CD14-positive monocyte (primary cell): ENCODE results near the gene MRPL46. TPM values are rescaled to one million over a fixed set of nuclear protein-coding genes. Genes with fewer than 3 reads are reported as not detected.

Experiments used
- DNase-seq, 3 donors: peaks; one replicate each; pipeline ENCODE4 v3.0.0-alpha.2; 2011 to 2022
- H2AFZ ChIP-seq: 2 replicates; pipeline ENCODE4 v1.6.0; 2012; ENCODE audit warnings: mild to moderate bottlenecking, low read depth, low read length, inconsistent platforms; ENCODE audit not compliant: insufficient read depth, poor library complexity, severe bottlenecking
- H3K27ac ChIP-seq, 2 donors: 1 replicate in 1 of 2; 2 replicates in 1 of 2; pipeline ENCODE4 v1.5.1; 2012 to 2013; ENCODE audit warnings: low read length in 2 of 2, control low read depth in 1 of 2, inconsistent platforms in 1 of 2, low read depth in 1 of 2, mild to moderate bottlenecking in 1 of 2
- H3K27me3 ChIP-seq, 2 donors: one replicate each; pipeline versions ENCODE4 v1.6.0 to v1.6.1; 2011 to 2013; ENCODE audit warnings: low read length in 2 of 2; ENCODE audit not compliant: control insufficient read depth in 2 of 2, insufficient read depth in 2 of 2
- H3K36me3 ChIP-seq, 2 donors: replicated peaks in 1 of 2; 1 replicate in 1 of 2; 2 replicates in 1 of 2; pipeline versions ENCODE4 v1.5.1 to v1.6.1; 2012 to 2013; ENCODE audit warnings: low read length in 2 of 2, control low read depth in 1 of 2, inconsistent platforms in 1 of 2, mild to moderate bottlenecking in 1 of 2; ENCODE audit not compliant: insufficient read depth in 2 of 2, control insufficient read depth in 1 of 2
- H3K4me1 ChIP-seq, 2 donors: 1 replicate in 1 of 2; 2 replicates in 1 of 2; pipeline versions ENCODE4 v1.5.1 to v1.6.1; 2012 to 2013; ENCODE audit warnings: low read length in 2 of 2, control low read depth in 1 of 2, inconsistent platforms in 1 of 2, mild to moderate bottlenecking in 1 of 2, moderate library complexity in 1 of 2; ENCODE audit not compliant: insufficient read depth in 2 of 2, control insufficient read depth in 1 of 2
- H3K4me2 ChIP-seq: replicated peaks from 2 replicates; pipeline ENCODE3; 2012; ENCODE audit warnings: low read length, moderate library complexity, mild to moderate bottlenecking; ENCODE audit not compliant: poor library complexity, severe bottlenecking; ENCODE audit errors: extremely low read depth
- H3K4me3 ChIP-seq, 3 experiments: fragments of 200-600 bp in 1 of 3; sonication (generic) in 1 of 3; replicated peaks in 1 of 3; 1 replicate in 2 of 3; 2 replicates in 1 of 3; pipeline ENCODE4 v1.5.1; 2011 to 2013; ENCODE audit warnings: low read length in 3 of 3, mild to moderate bottlenecking in 3 of 3, control low read depth in 2 of 3, low read depth in 2 of 3, inconsistent platforms in 1 of 3, moderate library complexity in 1 of 3
- H3K79me2 ChIP-seq: 2 replicates; pipeline ENCODE4 v1.6.0; 2012; ENCODE audit warnings: mild to moderate bottlenecking, control low read depth, inconsistent platforms, low read length, moderate library complexity; ENCODE audit not compliant: insufficient read depth
- H3K9ac ChIP-seq: 2 replicates; pipeline ENCODE4 v1.6.0; 2017; ENCODE audit warnings: low read length, mild to moderate bottlenecking; ENCODE audit not compliant: insufficient read depth, poor library complexity, severe bottlenecking
- H3K9me3 ChIP-seq, 2 donors: replicated peaks in 1 of 2; 1 replicate in 1 of 2; 2 replicates in 1 of 2; pipeline versions ENCODE4 v1.5.1 to v1.6.1; 2012 to 2013; ENCODE audit warnings: low read length in 2 of 2, control low read depth in 1 of 2; ENCODE audit not compliant: control insufficient read depth in 1 of 2, insufficient read depth in 1 of 2
- H4K20me1 ChIP-seq: 2 replicates; pipeline ENCODE4 v1.6.0; 2012; ENCODE audit warnings: mild to moderate bottlenecking, low read length, control low read depth, moderate library complexity; ENCODE audit not compliant: insufficient read depth
- H3K27ac Mint-ChIP-seq, 7 donors: one replicate each; pipeline ENCODE4 v1.8.0; 2020; ENCODE audit warnings: mild to moderate bottlenecking in 7 of 7, mixed read lengths in 7 of 7, moderate library complexity in 6 of 7, inconsistent platforms in 2 of 7
- H3K27me3 Mint-ChIP-seq, 3 donors: one replicate each; pipeline ENCODE4 v1.8.0; 2021 to 2022; ENCODE audit warnings: low read depth in 3 of 3, mild to moderate bottlenecking in 3 of 3, mixed read lengths in 3 of 3, moderate library complexity in 3 of 3, inconsistent platforms in 1 of 3
- H3K36me3 Mint-ChIP-seq, 2 donors: one replicate each; pipeline ENCODE4 v1.8.0; 2020; ENCODE audit warnings: mixed read lengths in 2 of 2, inconsistent platforms in 1 of 2, mild to moderate bottlenecking in 1 of 2
- H3K4me1 Mint-ChIP-seq: one replicate; pipeline ENCODE4 v1.8.0; 2020; ENCODE audit warnings: mild to moderate bottlenecking, mixed read lengths
- H3K4me3 Mint-ChIP-seq, 2 donors: one replicate each; pipeline ENCODE4 v1.8.0; 2020; ENCODE audit warnings: mild to moderate bottlenecking in 2 of 2, mixed read lengths in 2 of 2, moderate library complexity in 1 of 2
- H3K9me3 Mint-ChIP-seq, 7 donors: one replicate each; pipeline ENCODE4 v1.8.0; 2020 to 2022; ENCODE audit warnings: mixed read lengths in 7 of 7, mild to moderate bottlenecking in 6 of 7, moderate library complexity in 6 of 7, inconsistent platforms in 2 of 7
- CTCF ChIP-seq: fragments of 200-600 bp; IDR thresholded peaks from one replicate; pipeline ENCODE4 v1.8.0; 2022; ENCODE audit warnings: antibody characterized with exemption, mild to moderate bottlenecking
- WGBS: methylation state at CpG from one replicate; pipeline ENCODE4 v1.1.5; 2013; ENCODE audit warnings: missing lambda C conversion rate; ENCODE audit not compliant: insufficient coverage; 5-methylcytosine and 5-hydroxymethylcytosine counted together
- intact Hi-C, 2 donors: fragments of 100-400 bp; cut with micrococcal nuclease; formaldehyde crosslinking; loops; one replicate each; pipeline versions ENCODE4 v1.15.0 to v1.15.1; 2023
- polyA plus RNA-seq, 3 donors: library from polyadenylated mRNA; depleted of rRNA in 1 of 3; unstranded in 2 of 3; stranded (reverse) in 1 of 3; fragments of 300-500 nt in 2 of 3; fragments of >200 nt in 1 of 3; fragmentation: Illumina TruSeq in 2 of 3; gene quantifications; 1 replicate in 2 of 3; 2 replicates in 1 of 3; pipeline ENCODE4 v1.2.3, GENCODE V29; 2012 to 2021

Gene MRPL46
- polyA plus RNA-seq, 3 donors, result 6.3 to 20.3 (median 17.0) TPM

GRCh38 chr15:88491158-88491557, 24.0 kb upstream of the MRPL46 start:
- H3K36me3 ChIP-seq, result no peaks in the 10 kb centered on the region
- no peaks in the 10 kb centered on the region for H4K20me1 ChIP-seq
- intact Hi-C loops, result no loop called here
- Mint-ChIP-seq H3K9me3 (no peaks in the 10 kb centered on the region), H3K36me3 (peaks cover 0 to 2% of the 10 kb centered on the region in 2 donors), H3K4me3 (no peak overlapping the region), H3K27me3 (peaks cover 0 to 1% (median 0%) of the 10 kb centered on the region in 3 donors), H3K4me1 (peaks cover 10% of the 10 kb centered on the region), H3K27ac (no peak overlapping the region)
- no peak overlapping the region for H3K4me2 ChIP-seq
- no peak overlapping the region for H3K9ac ChIP-seq
- H3K27me3 ChIP-seq, result no peaks in the 10 kb centered on the region
- no peak overlapping the region for H2AFZ ChIP-seq
- H3K9me3 ChIP-seq, result no peaks in the 10 kb centered on the region
- 74% methylated on average over 10 of the region's 10 CpGs for WGBS
- no peaks in the 10 kb centered on the region for H3K79me2 ChIP-seq
- TF ChIP-seq CTCF, result no peak
- no peak overlapping the region for H3K4me3 ChIP-seq
- no peak for DNase-seq
- H3K27ac ChIP-seq, result no peak overlapping the region
- H3K4me1 ChIP-seq, result peaks cover 12 to 14% of the 10 kb centered on the region in 2 donors

GRCh38 chr15:88490036-88490435, 22.8 kb upstream of the MRPL46 start:
- Mint-ChIP-seq H3K4me1 (peaks cover 10% of the 10 kb centered on the region), H3K27me3 (peaks cover 0 to 1% (median 0%) of the 10 kb centered on the region in 3 donors), H3K27ac (no peak overlapping the region), H3K4me3 (no peak overlapping the region), H3K9me3 (no peaks in the 10 kb centered on the region), H3K36me3 (no peaks in the 10 kb centered on the region)
- Histone ChIP-seq H3K4me2 (no peak overlapping the region), H3K9ac (no peak overlapping the region), H3K9me3 (no peaks in the 10 kb centered on the region), H3K27me3 (no peaks in the 10 kb centered on the region), H3K4me1 (peaks cover 12 to 14% of the 10 kb centered on the region in 2 donors), H2AFZ (no peak overlapping the region), H3K27ac (no peak overlapping the region), H4K20me1 (no peaks in the 10 kb centered on the region), H3K4me3 (no peak overlapping the region), H3K36me3 (no peaks in the 10 kb centered on the region), H3K79me2 (no peaks in the 10 kb centered on the region)
- no peak for TF ChIP-seq CTCF
- WGBS, result 88% methylated on average over 1 of the region's 3 CpGs
- DNase-seq, result no peak
- intact Hi-C loops, result no loop called here
